HepG2 (cell line): Measurements from ENCODE around the gene GPC6. TPM values are rescaled to one million over a fixed set of nuclear protein-coding genes. Genes with fewer than 3 reads are reported as not detected.
A peak's percentile ranks its signal among the peaks of the same experiment; 100 is the strongest.

Source experiments
- ATAC-seq: fragments of 200-7000 bp; cut with Tn5 transposase; 3 replicates; pipeline ENCODE4 v1.9.1; 2020; ENCODE audit warnings: mild to moderate bottlenecking, moderate library complexity
- BruUV-seq: library from RNA; stranded (reverse); fragments of 400-500 nt; replicated peaks from 2 replicates; lab custom pipeline; 2021; lab: Mats Ljungman, UMichigan
- CTCF ChIA-PET: fragments of 300-600 bp; formaldehyde crosslinking; extraction: SDS; loops from one replicate; lab custom pipeline; 2021; ENCODE audit warnings: low total read pairs, inconsistent platforms, low intra/inter-chr PET ratio; lab: Yijun Ruan, JAX
- POLR2A ChIA-PET: fragments of 350-600 bp; sonication (Branson Sonifier 250); formaldehyde crosslinking; loops from one replicate; lab custom pipeline; 2020; ENCODE audit warnings: antibody characterized with exemption, inconsistent platforms; lab: Yijun Ruan, JAX
- DNase-seq: peaks from one replicate; pipeline ENCODE4 v3.0.0-alpha.2; 2015; ENCODE audit warnings: low spot score
- FAIRE-seq: peaks from 3 replicates; lab custom pipeline; 2011; peaks lifted over from hg19 to GRCh38; lab: Jason Lieb, UNC
- H2AFZ ChIP-seq: one replicate; pipeline ENCODE4 v1.6.1; 2011; ENCODE audit warnings: low read length, inconsistent platforms
- H3K27ac ChIP-seq: fragments of 300-600 bp; 3 replicates; pipeline ENCODE4 v1.8.0; 2011; ENCODE audit warnings: mixed run types, mild to moderate bottlenecking, mixed read lengths, low read length, inconsistent platforms; ENCODE audit not compliant: insufficient read depth; ENCODE audit errors: extremely low read length
- H3K27me3 ChIP-seq, 2 experiments: fragments of 200-600 bp in 1 of 2; 2 replicates in 1 of 2; 3 replicates in 1 of 2; pipeline versions ENCODE4 v1.6.0 to v1.8.0; 2011; ENCODE audit warnings: low read length in 2 of 2, mild to moderate bottlenecking in 2 of 2, moderate library complexity in 2 of 2, inconsistent platforms in 1 of 2; ENCODE audit not compliant: insufficient read depth in 2 of 2, control insufficient read depth in 1 of 2
- H3K36me3 ChIP-seq, 2 experiments: fragments of 200-600 bp in 1 of 2; replicated peaks in 1 of 2; 2 replicates in 1 of 2; 3 replicates in 1 of 2; pipeline versions ENCODE4 v1.5.1 to v1.8.0; 2011; ENCODE audit warnings: low read length in 2 of 2, inconsistent platforms in 1 of 2; ENCODE audit not compliant: insufficient read depth in 2 of 2, control insufficient read depth in 1 of 2
- H3K4me1 ChIP-seq: 2 replicates; pipeline ENCODE4 v1.5.1; 2012; ENCODE audit warnings: low read length, inconsistent platforms; ENCODE audit not compliant: insufficient read depth
- H3K4me2 ChIP-seq: 2 replicates; pipeline ENCODE4 v1.6.0; 2011; ENCODE audit warnings: low read depth, low read length, inconsistent platforms
- H3K4me3 ChIP-seq, 3 experiments: fragments of 200-600 bp in 1 of 3; sonication (generic), shearing (Covaris generic) in 1 of 3; replicated peaks in 1 of 3; 2 replicates each; pipeline ENCODE4 v1.5.1; 2011 to 2016; ENCODE audit warnings: low read length in 3 of 3, inconsistent platforms in 2 of 3, low read depth in 2 of 3, mild to moderate bottlenecking in 2 of 3, control low read depth in 1 of 3, mixed read lengths in 1 of 3; ENCODE audit not compliant: insufficient read depth in 1 of 3
- H3K79me2 ChIP-seq: one replicate; pipeline ENCODE4 v1.6.1; 2011; ENCODE audit warnings: low read length, inconsistent platforms; ENCODE audit not compliant: insufficient read depth
- H3K9ac ChIP-seq: 2 replicates; pipeline ENCODE4 v1.6.0; 2011; ENCODE audit warnings: mild to moderate bottlenecking, low read depth, low read length, inconsistent platforms; ENCODE audit not compliant: insufficient read depth
- H3K9me3 ChIP-seq: 2 replicates; pipeline ENCODE4 v1.5.1; 2012; ENCODE audit warnings: mild to moderate bottlenecking, low read length
- H4K20me1 ChIP-seq: 2 replicates; pipeline ENCODE4 v1.6.0; 2011; ENCODE audit warnings: inconsistent platforms, mild to moderate bottlenecking, low read length, moderate library complexity; ENCODE audit not compliant: insufficient read depth
- ONECUT2 ChIP-seq: sonication (generic); formaldehyde crosslinking; IDR thresholded peaks from 2 replicates; pipeline ENCODE4 v1.4.0; 2020; ENCODE audit warnings: missing genetic modification reagents
- POLR2AphosphoS2 ChIP-seq: IDR thresholded peaks from 2 replicates; pipeline ENCODE4 v1.6.1; 2011; ENCODE audit warnings: low read depth, low read length, improper control_type of control experiment
- RAD21 ChIP-seq: fragments of 450-650 bp; formaldehyde crosslinking; IDR thresholded peaks from 2 replicates; pipeline ENCODE4 v1.5.0; 2020; ENCODE audit warnings: mild to moderate bottlenecking
- SIX1 ChIP-seq: sonication (generic); formaldehyde crosslinking; IDR thresholded peaks from 2 replicates; pipeline ENCODE4 v1.4.0; 2020; ENCODE audit warnings: missing genetic modification reagents, borderline replicate concordance
- SIX4 ChIP-seq: sonication (generic); formaldehyde crosslinking; IDR thresholded peaks from 2 replicates; pipeline ENCODE4 v1.4.0; 2020; ENCODE audit warnings: missing genetic modification reagents
- WGBS: methylation state at CpG from one replicate; pipeline ENCODE4 v1.1.6; 2017; ENCODE audit warnings: low lambda C conversion rate; 5-methylcytosine and 5-hydroxymethylcytosine counted together
- in situ Hi-C: cut with HindIII; loops from 2 replicates; pipeline ENCODE4 v1.10.0; 2017; ENCODE audit warnings: low pct_unique_long_range_greater_than_20kb; ENCODE audit not compliant: extremely low pct_ligation_motif_present
- intact Hi-C: fragments of 100-400 bp; cut with micrococcal nuclease; formaldehyde crosslinking; loops from one replicate; pipeline ENCODE4 v1.10.0; 2022; ENCODE audit not compliant: unreplicated experiment
- polyA plus RNA-seq, 8 experiments: library from polyadenylated mRNA; depleted of rRNA in 3 of 8; stranded (reverse) in 7 of 8; unstranded in 1 of 8; fragments of >200 nt; fragmentation: Illumina TruSeq in 4 of 8; extraction: Trizol in 4 of 8; gene quantifications; 2 replicates each; pipeline versions ENCODE4 v1.2.1 to v1.2.3, GENCODE V29; 2011 to 2016; ENCODE audit warnings: low read depth in 4 of 8, missing spikeins in 1 of 8, mixed read lengths in 1 of 8; ENCODE audit not compliant: insufficient read depth in 1 of 8
- total RNA-seq, 5 experiments: library from RNA; depleted of rRNA; stranded (reverse); fragments of >200 nt; fragmentation: Illumina TruSeq; extraction: Trizol; gene quantifications; 2 replicates each; pipeline ENCODE4 v1.2.3, GENCODE V29; 2016; ENCODE audit warnings: low read depth in 1 of 5
- TF ChIP-seq, protein P1 (sequence below): sonication (generic); formaldehyde crosslinking; IDR thresholded peaks from 2 replicates; pipeline ENCODE4 v1.4.0; 2020; ENCODE audit warnings: mild to moderate bottlenecking, missing genetic modification reagents

The GPC6 gene
- total and polyA plus RNA-seq, 2 of the 13 experiments (the other 11 are each of a cell fraction or from before 2014, with no cell fraction given) = 24.5 to 33.9 TPM

GRCh38 chr13:94073007-94073744 is 846.6 kb downstream of the GPC6 start:
- no peak overlapping the region for H3K9ac ChIP-seq
- intact Hi-C loops = no loop called here
- POLR2A ChIA-PET = no interaction called here
- H3K79me2 ChIP-seq = no peaks in the 10 kb centered on the region
- ATAC-seq = no peak
- H4K20me1 ChIP-seq = no peaks in the 10 kb centered on the region
- H2AFZ ChIP-seq = no peak overlapping the region
- TF ChIP-seq SIX4 (CRISPR knock-in tag) = peak; percentile 38; the same call in 1 of the 2 replicates
- no peak for TF ChIP-seq POLR2AphosphoS2
- TF ChIP-seq SIX1 (CRISPR knock-in tag) = peak; percentile 51; the same call in 1 of the 2 replicates
- no peak overlapping the region for H3K4me3 ChIP-seq
- in situ Hi-C loops = no loop called here
- no peaks in the 10 kb centered on the region for H3K4me1 ChIP-seq
- no TSS peak for BruUV-seq
- WGBS = 68% methylated on average over 4 of the region's 4 CpGs
- H3K36me3 ChIP-seq = no peaks in the 10 kb centered on the region
- DNase-seq = no peak
- no peaks in the 10 kb centered on the region for H3K27me3 ChIP-seq
- peaks cover 17% of the 10 kb centered on the region for H3K9me3 ChIP-seq
- H3K27ac ChIP-seq = no peak overlapping the region
- no peak overlapping the region for H3K4me2 ChIP-seq
- FAIRE-seq = no peak
- CTCF ChIA-PET = no interaction called here

GRCh38 chr13:94079876-94080275 is 853.3 kb downstream of the GPC6 start:
- Histone ChIP-seq H3K4me1 (no peaks in the 10 kb centered on the region), H3K9ac (no peak overlapping the region), H3K36me3 (no peaks in the 10 kb centered on the region), H3K27ac (no peak overlapping the region), H3K4me3 (no peak overlapping the region), H3K79me2 (no peaks in the 10 kb centered on the region), H3K4me2 (no peak overlapping the region), H4K20me1 (no peaks in the 10 kb centered on the region), H3K27me3 (no peaks in the 10 kb centered on the region), H3K9me3 (peaks cover 17% of the 10 kb centered on the region), H2AFZ (no peak overlapping the region)
- ATAC-seq (no peak), FAIRE-seq (no peak), DNase-seq (no peak)
- no peak for TF ChIP-seq ONECUT2 (CRISPR knock-in tag)
- TF ChIP-seq RAD21 (CRISPR knock-in tag) = no peak
- TF ChIP-seq, protein P1, sequence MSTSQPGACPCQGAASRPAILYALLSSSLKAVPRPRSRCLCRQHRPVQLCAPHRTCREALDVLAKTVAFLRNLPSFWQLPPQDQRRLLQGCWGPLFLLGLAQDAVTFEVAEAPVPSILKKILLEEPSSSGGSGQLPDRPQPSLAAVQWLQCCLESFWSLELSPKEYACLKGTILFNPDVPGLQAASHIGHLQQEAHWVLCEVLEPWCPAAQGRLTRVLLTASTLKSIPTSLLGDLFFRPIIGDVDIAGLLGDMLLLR (CRISPR knock-in tag) = no peak
- BruUV-seq = no TSS peak
- POLR2A ChIA-PET = no interaction called here
- in situ Hi-C loops = no loop called here
- CTCF ChIA-PET = no interaction called here
- intact Hi-C loops = no loop called here
